Endothelial cell of umbilical vein (primary cell): Measurements from ENCODE around the gene UAP1L1. TPM values are rescaled to one million over a fixed set of nuclear protein-coding genes. Genes with fewer than 3 reads are reported as not detected.

Experiments
- BruUV-seq: library from RNA; stranded (reverse); fragments of 400-500 nt; replicated peaks from 2 replicates; lab custom pipeline; 2021; lab: Mats Ljungman, UMichigan
- CTCF ChIA-PET: fragments of 300-600, 350-600 bp; sonication (Branson Sonifier 250); formaldehyde crosslinking; loops from one replicate; lab custom pipeline; 2021; ENCODE audit warnings: antibody characterized with exemption, inconsistent platforms; lab: Charles Lee
- POLR2A ChIA-PET: fragments of 300-600, 350-600 bp; sonication (Branson Sonifier 250); formaldehyde crosslinking; loops from one replicate; lab custom pipeline; 2021; ENCODE audit warnings: antibody characterized with exemption, inconsistent platforms; lab: Charles Lee
- DNase-seq: peaks from one replicate; pipeline ENCODE4 v3.0.0-alpha.2; 2011; ENCODE audit warnings: low read depth, low spot score
- FAIRE-seq: peaks from 2 replicates; lab custom pipeline; 2011; peaks lifted over from hg19 to GRCh38; lab: Jason Lieb, UNC
- H2AFZ ChIP-seq: 2 replicates; pipeline ENCODE4 v1.6.0; 2012; ENCODE audit warnings: low read depth, low read length, control low read depth, inconsistent platforms
- H3K27ac ChIP-seq: 2 replicates; pipeline ENCODE4 v1.5.1; 2011; ENCODE audit warnings: low read depth, mild to moderate bottlenecking, control low read depth, low read length, moderate library complexity; ENCODE audit not compliant: insufficient read depth
- H3K27me3 ChIP-seq, 2 experiments: 2 replicates each; pipeline versions ENCODE4 v1.6.0 to v1.6.1; 2011; ENCODE audit warnings: low read length in 2 of 2, mixed read lengths in 1 of 2; ENCODE audit not compliant: control insufficient read depth in 2 of 2, insufficient read depth in 2 of 2
- H3K36me3 ChIP-seq, 2 experiments: 2 replicates in 1 of 2; 3 replicates in 1 of 2; pipeline ENCODE4 v1.5.1; 2011; ENCODE audit warnings: low read length in 2 of 2, mild to moderate bottlenecking in 1 of 2, moderate library complexity in 1 of 2; ENCODE audit not compliant: control insufficient read depth in 2 of 2, insufficient read depth in 2 of 2; ENCODE audit errors: extremely low read depth in 1 of 2
- H3K4me1 ChIP-seq: 3 replicates; pipeline ENCODE4 v1.5.1; 2011; ENCODE audit warnings: mild to moderate bottlenecking, low read length; ENCODE audit not compliant: control insufficient read depth, insufficient read depth; ENCODE audit errors: extremely low read depth
- H3K4me2 ChIP-seq: 2 replicates; pipeline ENCODE4 v1.6.1; 2011; ENCODE audit warnings: low read length, control low read depth, mixed read lengths; ENCODE audit not compliant: insufficient read depth
- H3K4me3 ChIP-seq, 3 experiments: fragments of 200-600 bp in 1 of 3; sonication (generic), shearing (Covaris generic) in 1 of 3; replicated peaks in 1 of 3; 2 replicates each; pipeline ENCODE4 v1.5.1; 2011 to 2016; ENCODE audit warnings: control low read depth in 3 of 3, low read length in 3 of 3, mild to moderate bottlenecking in 2 of 3, inconsistent platforms in 1 of 3, low read depth in 1 of 3, moderate library complexity in 1 of 3; ENCODE audit not compliant: insufficient read depth in 1 of 3
- H3K79me2 ChIP-seq: 2 replicates; pipeline ENCODE4 v1.6.0; 2012; ENCODE audit warnings: low read length, inconsistent platforms; ENCODE audit not compliant: control insufficient read depth, insufficient read depth
- H3K9ac ChIP-seq: replicated peaks from 2 replicates; pipeline ENCODE3; 2011; ENCODE audit warnings: low read length, control low read depth; ENCODE audit not compliant: insufficient read depth; ENCODE audit errors: extremely low read depth
- H3K9me1 ChIP-seq: replicated peaks from 3 replicates; pipeline ENCODE4 v1.6.0; 2011; ENCODE audit warnings: mild to moderate bottlenecking, low read length; ENCODE audit not compliant: control insufficient read depth, insufficient read depth; ENCODE audit errors: extremely low read depth
- H3K9me3 ChIP-seq: replicated peaks from 2 replicates; pipeline ENCODE4 v1.5.1; 2012; ENCODE audit warnings: low read length, inconsistent platforms; ENCODE audit not compliant: control insufficient read depth, insufficient read depth
- H4K20me1 ChIP-seq: replicated peaks from 2 replicates; pipeline ENCODE3; 2011; ENCODE audit warnings: mild to moderate bottlenecking, low read length; ENCODE audit not compliant: control insufficient read depth, insufficient read depth; ENCODE audit errors: extremely low read depth
- CTCF ChIP-seq, 2 donors: IDR thresholded peaks; 1 replicate in 1 of 2; 2 replicates in 1 of 2; pipeline ENCODE4 v1.5.1; 2011; ENCODE audit warnings: low read length in 2 of 2, mild to moderate bottlenecking in 2 of 2, moderate library complexity in 2 of 2, control low read depth in 1 of 2, inconsistent platforms in 1 of 2, low read depth in 1 of 2; ENCODE audit not compliant: insufficient read depth in 1 of 2; ENCODE audit errors: extremely low read depth in 1 of 2
- EZH2 ChIP-seq: IDR thresholded peaks from 2 replicates; pipeline ENCODE4 v1.6.1; 2012; ENCODE audit warnings: borderline replicate concordance, low read depth, mild to moderate bottlenecking, moderate library complexity, low read length, inconsistent platforms; ENCODE audit not compliant: severe bottlenecking
- FOS ChIP-seq: IDR thresholded peaks from 2 replicates; pipeline ENCODE4 v1.6.1; 2011; ENCODE audit warnings: mild to moderate bottlenecking, low read length, moderate library complexity, borderline replicate concordance; ENCODE audit not compliant: insufficient read depth
- GATA2 ChIP-seq: IDR thresholded peaks from 2 replicates; pipeline ENCODE4 v1.7.0; 2011; ENCODE audit warnings: low read depth, mild to moderate bottlenecking, moderate library complexity, mixed read lengths, low read length; ENCODE audit not compliant: insufficient read length, insufficient read depth
- JUN ChIP-seq: IDR thresholded peaks from 2 replicates; pipeline ENCODE4 v1.6.1; 2011; ENCODE audit warnings: borderline replicate concordance, low read depth; ENCODE audit not compliant: insufficient read length, insufficient read depth
- MAX ChIP-seq: IDR thresholded peaks from 2 replicates; pipeline ENCODE4 v1.6.1; 2011; ENCODE audit not compliant: insufficient read depth, insufficient read length
- MYC ChIP-seq: IDR thresholded peaks from one replicate; pipeline ENCODE4 v1.6.1; 2011; ENCODE audit warnings: mild to moderate bottlenecking, low read depth, low read length
- POLR2A ChIP-seq: IDR thresholded peaks from 2 replicates; pipeline ENCODE4 v1.6.1; 2012; ENCODE audit warnings: low read depth, mild to moderate bottlenecking, control low read depth, low read length
- POLR2AphosphoS5 ChIP-seq: IDR thresholded peaks from 2 replicates; pipeline ENCODE4 v1.6.1; 2012; ENCODE audit warnings: low read depth, mild to moderate bottlenecking, control low read depth, low read length, moderate library complexity; ENCODE audit not compliant: insufficient read depth
- dilution Hi-C: fragments of 300-500 bp; cut with MboI; formaldehyde crosslinking; loops from one replicate; pipeline ENCODE4 v1.15.0; 2019; ENCODE audit warnings: low sequenced_read_pairs; ENCODE audit not compliant: extremely low pct_ligation_motif_present
- intact Hi-C: fragments of 100-400 bp; cut with micrococcal nuclease; formaldehyde crosslinking; loops from one replicate; pipeline ENCODE4 v1.10.0; 2022
- polyA plus RNA-seq, 4 experiments: library from polyadenylated mRNA; depleted of rRNA in 3 of 4; stranded (reverse) in 3 of 4; unstranded in 1 of 4; fragments of >200 nt; gene quantifications; 2 replicates each; pipeline versions ENCODE4 v1.2.1 to v1.2.3, GENCODE V29; 2011 to 2012; ENCODE audit warnings: missing spikeins in 1 of 4
- total RNA-seq: library from RNA; stranded (reverse); gene quantifications from 2 replicates; pipeline ENCODE4 v1.2.3, GENCODE V29; 2021

Gene UAP1L1
- total and polyA plus RNA-seq, 2 donors (not counting 3 experiments of a cell fraction or from before 2014, with no cell fraction given), result 26.0 to 41.7 TPM

GRCh38 chr9:137053944-137054931, 23.1 kb upstream of the UAP1L1 start, which contains the start of gene ENTPD2:
Gene ENTPD2 (minus strand): TSS chr9:137054061. CDS start chr9:137053997, 64 bp downstream.
- Histone ChIP-seq H3K9ac (no peak within 1 kb of the TSS), H3K27me3 (peaks cover 8 to 21% of the 10 kb centered on the region in 2 experiments), H3K36me3 (no peaks in the 10 kb centered on the region), H3K4me2 (no peak within 1 kb of the TSS), H4K20me1 (no peaks in the 10 kb centered on the region), H3K4me3 (no peak within 1 kb of the TSS), H3K9me1 (no peaks in the 10 kb centered on the region), H3K9me3 (no peaks in the 10 kb centered on the region), H2AFZ (no peak within 1 kb of the TSS), H3K4me1 (no peaks in the 10 kb centered on the region), H3K27ac (no peak within 1 kb of the TSS), H3K79me2 (no peaks in the 10 kb centered on the region)
- dilution Hi-C loops, result no loop called here
- intact Hi-C loops, result no loop called here
- ChIA-PET POLR2A (no interaction called here), CTCF (interaction anchor here (1.9 to 2.2 kb wide), 2 partner anchors 10 to 25 kb away, joined by 7 to 23 read pairs; no protein-coding TSS in a partner anchor)
- no peak for FAIRE-seq
- no TSS peak for BruUV-seq
- TF ChIP-seq POLR2AphosphoS5 (no peak), GATA2 (no peak), POLR2A (no peak), MAX (no peak), FOS (no peak), CTCF (IDR thresholded peaks at IDR 0.05; ENCODE audit: extremely low read depth in 1 of 2, insufficient read depth in 1 of 2, low read depth in 1 of 2, low read length in 2 of 2) (no peak), JUN (no peak), MYC (no peak), EZH2 (no peak)
- DNase-seq, result no peak
